Smooth muscle cell (in vitro differentiated cells): ENCODE measurements around the gene C18orf32. TPM values are rescaled to one million over a fixed set of nuclear protein-coding genes. Genes with fewer than 3 reads are reported as not detected.

ENCODE experiments used
- DNase-seq: peaks from one replicate; lab custom pipeline; 2025; ENCODE audit not compliant: unreplicated experiment; lab: John Stamatoyannopoulos, UW
- H2AFZ ChIP-seq: fragments of 200-600 bp; sonication (generic); 2 replicates; pipeline ENCODE4 v1.6.0; 2016; ENCODE audit warnings: antibody characterized with exemption, low read depth, mild to moderate bottlenecking
- H3F3A ChIP-seq: fragments of 200-600 bp; sonication (generic); 2 replicates; pipeline ENCODE4 v1.6.0; 2017; ENCODE audit warnings: antibody characterized with exemption, low read depth
- H3K27ac ChIP-seq: fragments of 200-600 bp; sonication (generic); 2 replicates; pipeline ENCODE4 v1.5.1; 2016; ENCODE audit warnings: low read depth, mild to moderate bottlenecking
- H3K27me3 ChIP-seq: fragments of 200-600 bp; sonication (generic); 2 replicates; pipeline ENCODE4 v1.6.1; 2016; ENCODE audit warnings: low read depth, mild to moderate bottlenecking
- H3K36me3 ChIP-seq: fragments of 200-600 bp; sonication (generic); 2 replicates; pipeline ENCODE4 v1.5.1; 2016; ENCODE audit warnings: low read depth
- H3K4me1 ChIP-seq: fragments of 200-600 bp; sonication (generic); 2 replicates; pipeline ENCODE4 v1.5.1; 2016; ENCODE audit warnings: low read depth
- H3K4me2 ChIP-seq: fragments of 200-600 bp; sonication (generic); 2 replicates; pipeline ENCODE4 v1.6.0; 2016; ENCODE audit warnings: mild to moderate bottlenecking
- H3K4me3 ChIP-seq: fragments of 200-600 bp; sonication (generic); 2 replicates; pipeline ENCODE4 v1.5.1; 2016; ENCODE audit warnings: mild to moderate bottlenecking
- H3K79me2 ChIP-seq: fragments of 200-600 bp; sonication (generic); 2 replicates; pipeline ENCODE4 v1.6.0; 2016; ENCODE audit warnings: low read depth, mild to moderate bottlenecking
- H3K9ac ChIP-seq: fragments of 200-600 bp; sonication (generic); 2 replicates; pipeline ENCODE4 v1.6.0; 2016; ENCODE audit warnings: low read depth
- H3K9me3 ChIP-seq: fragments of 200-600 bp; sonication (generic); replicated peaks from 2 replicates; pipeline ENCODE4 v1.5.1; 2016; ENCODE audit warnings: low read depth
- H4K20me1 ChIP-seq: fragments of 200-600 bp; sonication (generic); 2 replicates; pipeline ENCODE4 v1.6.0; 2016; ENCODE audit warnings: low read depth
- WGBS: methylation state at CpG from one replicate; pipeline ENCODE4 v1.1.7; 2016; ENCODE audit warnings: low lambda C conversion rate; 5-methylcytosine and 5-hydroxymethylcytosine counted together
- polyA plus RNA-seq: library from polyadenylated mRNA; unstranded; fragments of >200 nt; fragmentation: Nextera tagmentation; extraction: Ambion mirVana; gene quantifications from 2 replicates; pipeline ENCODE4 v1.2.1, GENCODE V29; 2016
- total RNA-seq: library from RNA; depleted of rRNA; stranded (reverse); fragments of >200 nt; gene quantifications from 2 replicates; pipeline ENCODE4 v1.2.3, GENCODE V29; 2014
- TF ChIP-seq, protein P1 (sequence below): fragments of 200-600 bp; sonication (generic); IDR thresholded peaks from 2 replicates; pipeline ENCODE4 v1.5.1; 2017; ENCODE audit warnings: borderline replicate concordance, mild to moderate bottlenecking, antibody characterized with exemption; ENCODE audit not compliant: insufficient read depth, poor library complexity, severe bottlenecking

Gene C18orf32
- total and polyA plus RNA-seq, 2 experiments from 2014 or later: 74.9 to 87.2 TPM

- H2AFZ ChIP-seq: no peak overlapping the region
- H3K4me2 ChIP-seq: no peak overlapping the region
- no peaks in the 10 kb centered on the region for H3K9me3 ChIP-seq
- H3K4me3 ChIP-seq: no peak overlapping the region
- WGBS: 97% methylated on average over 1 of the region's 1 CpG
- H3F3A ChIP-seq: no peaks in the 10 kb centered on the region
- H3K79me2 ChIP-seq: no peaks in the 10 kb centered on the region
- no peaks in the 10 kb centered on the region for H3K4me1 ChIP-seq
- H4K20me1 ChIP-seq: no peaks in the 10 kb centered on the region
- TF ChIP-seq, protein P1, sequence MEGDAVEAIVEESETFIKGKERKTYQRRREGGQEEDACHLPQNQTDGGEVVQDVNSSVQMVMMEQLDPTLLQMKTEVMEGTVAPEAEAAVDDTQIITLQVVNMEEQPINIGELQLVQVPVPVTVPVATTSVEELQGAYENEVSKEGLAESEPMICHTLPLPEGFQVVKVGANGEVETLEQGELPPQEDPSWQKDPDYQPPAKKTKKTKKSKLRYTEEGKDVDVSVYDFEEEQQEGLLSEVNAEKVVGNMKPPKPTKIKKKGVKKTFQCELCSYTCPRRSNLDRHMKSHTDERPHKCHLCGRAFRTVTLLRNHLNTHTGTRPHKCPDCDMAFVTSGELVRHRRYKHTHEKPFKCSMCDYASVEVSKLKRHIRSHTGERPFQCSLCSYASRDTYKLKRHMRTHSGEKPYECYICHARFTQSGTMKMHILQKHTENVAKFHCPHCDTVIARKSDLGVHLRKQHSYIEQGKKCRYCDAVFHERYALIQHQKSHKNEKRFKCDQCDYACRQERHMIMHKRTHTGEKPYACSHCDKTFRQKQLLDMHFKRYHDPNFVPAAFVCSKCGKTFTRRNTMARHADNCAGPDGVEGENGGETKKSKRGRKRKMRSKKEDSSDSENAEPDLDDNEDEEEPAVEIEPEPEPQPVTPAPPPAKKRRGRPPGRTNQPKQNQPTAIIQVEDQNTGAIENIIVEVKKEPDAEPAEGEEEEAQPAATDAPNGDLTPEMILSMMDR: no peak
- no peak overlapping the region for H3K9ac ChIP-seq
- H3K27ac ChIP-seq: no peak overlapping the region
- H3K27me3 ChIP-seq: no peaks in the 10 kb centered on the region
- DNase-seq: no peak
- H3K36me3 ChIP-seq: no peaks in the 10 kb centered on the region
Measured at GRCh38 chr18:49471532-49471931, 15.5 kb downstream of the C18orf32 start.

DNA sequence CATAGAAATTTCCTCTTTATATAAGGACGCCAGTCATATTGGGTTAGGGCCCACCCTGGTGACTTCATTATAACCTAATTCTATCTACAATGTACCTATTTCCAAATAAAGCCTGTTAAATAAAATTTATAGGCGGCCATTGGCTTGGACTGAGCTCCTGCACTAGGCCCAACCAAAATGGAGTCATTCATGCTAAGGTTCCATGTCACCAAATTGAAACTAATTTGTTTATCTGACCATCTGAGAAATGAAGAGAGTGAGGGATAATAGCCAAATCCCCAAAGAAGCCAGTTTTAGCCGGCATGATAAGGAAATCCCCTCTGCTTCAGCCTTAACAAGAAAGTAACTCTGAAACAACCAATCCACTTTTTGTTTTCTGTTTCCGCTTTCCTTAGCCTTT lies 19.4 kb downstream of the C18orf32 start:
- Histone ChIP-seq H3K79me2 (no peaks in the 10 kb centered on the region), H3K9me3 (no peaks in the 10 kb centered on the region), H2AFZ (no peak overlapping the region), H3K4me3 (no peak overlapping the region), H3K27me3 (no peaks in the 10 kb centered on the region), H4K20me1 (no peaks in the 10 kb centered on the region), H3K27ac (no peak overlapping the region), H3K4me1 (peaks cover 8% of the 10 kb centered on the region), H3K9ac (no peak overlapping the region), H3F3A (no peaks in the 10 kb centered on the region), H3K4me2 (no peak overlapping the region), H3K36me3 (no peaks in the 10 kb centered on the region)
- TF ChIP-seq, protein P1: no peak
- DNase-seq: no peak
- 78% methylated on average over 4 of the region's 4 CpGs for WGBS

GRCh38 chr18:49467019-49467563 lies 19.9 kb downstream of the C18orf32 start:
- 96% methylated on average over 2 of the region's 2 CpGs for WGBS
- H3K4me2 ChIP-seq: no peak overlapping the region

More at GRCh38 chr18:49467019-49467563, 19.9 kb downstream of the C18orf32 start:
- Histone ChIP-seq H3F3A (no peaks in the 10 kb centered on the region), H3K4me1 (peaks cover 8% of the 10 kb centered on the region), H3K4me3 (no peak overlapping the region), H4K20me1 (no peaks in the 10 kb centered on the region), H2AFZ (no peak overlapping the region), H3K79me2 (no peaks in the 10 kb centered on the region), H3K27ac (no peak overlapping the region), H3K9ac (no peak overlapping the region), H3K9me3 (no peaks in the 10 kb centered on the region), H3K27me3 (no peaks in the 10 kb centered on the region), H3K36me3 (no peaks in the 10 kb centered on the region)
- TF ChIP-seq, protein P1: no peak
- no peak for DNase-seq
